Measurements from ENCODE around the gene PEX1. TPM values are rescaled to one million over a fixed set of nuclear protein-coding genes. Genes with fewer than 3 reads are reported as not detected.
"Not testable (repeated sequence)": the region's sequence is repeated elsewhere in the genome, so short reads cannot be mapped to it uniquely, and the experiment has no call there.

PEX1 gene
- 9.8 and 10.8 TPM in 2 replicates for total RNA-seq (2014; rRNA removed; shearing (Covaris generic))

DNA sequence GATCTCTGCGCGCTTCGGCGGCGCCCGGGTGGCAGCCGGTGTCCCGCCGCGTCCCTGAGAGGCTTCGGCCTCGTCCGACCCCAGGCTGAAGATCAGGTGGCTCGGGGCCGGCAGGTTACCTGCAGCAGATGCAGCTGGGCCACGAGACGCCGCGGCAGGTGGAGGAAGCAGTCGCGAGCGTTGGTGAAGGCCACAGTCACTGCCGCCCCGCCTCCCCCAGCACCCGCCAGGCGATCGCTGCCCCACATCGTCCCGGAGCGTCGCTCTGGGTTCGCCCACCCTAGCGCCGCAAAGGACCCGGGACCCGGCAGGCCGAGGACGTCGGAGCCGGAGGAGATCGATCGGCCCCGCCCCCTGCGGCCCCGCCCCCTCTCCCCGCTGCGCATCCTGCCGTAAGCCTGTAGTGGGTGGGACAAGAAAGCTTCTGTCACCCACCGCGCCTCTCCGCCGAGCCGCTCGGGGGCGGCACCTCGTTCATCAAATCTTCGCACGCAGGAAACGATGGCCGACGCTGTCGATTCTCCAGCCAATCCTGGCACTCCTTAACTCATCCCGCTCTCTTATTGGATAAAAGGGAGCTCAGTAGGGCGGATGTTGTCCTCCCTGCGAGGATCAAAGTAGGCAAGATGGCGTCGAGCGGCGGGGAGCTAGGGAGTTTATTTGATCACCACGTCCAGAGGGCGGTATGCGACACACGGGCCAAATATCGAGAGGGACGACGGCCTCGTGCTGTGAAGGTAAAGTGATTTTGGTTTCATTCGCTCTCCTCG, at the start of gene PEX1, which contains the start of gene RBM48:
TSS of gene PEX1 (minus strand) at position 333 of the 770 bp plus-strand sequence. CDS start at position 248, 85 bp downstream.
TSS of gene RBM48 (plus strand) at position 608 of the 770 bp plus-strand sequence. CDS start at position 627, 19 bp downstream.
- Histone ChIP-seq H3K4me1 (replicated peaks) (peaks cover 13% of the 10 kb centered on the region), H3K36me3 (peaks cover 37% of the 10 kb centered on the region), H3K27ac (peak within 1 kb of the TSS; percentile 87), H3K9me3 (replicated peaks) (no peaks in the 10 kb centered on the region), H3K27me3 (replicated peaks) (no peaks in the 10 kb centered on the region), H3K4me3 (peak within 1 kb of the TSS; percentile 76)
- DNase-seq (ENCODE audit: low read depth in 1 of 2, low spot score in 2 of 2): peak; percentile 95 to 97

DNA sequence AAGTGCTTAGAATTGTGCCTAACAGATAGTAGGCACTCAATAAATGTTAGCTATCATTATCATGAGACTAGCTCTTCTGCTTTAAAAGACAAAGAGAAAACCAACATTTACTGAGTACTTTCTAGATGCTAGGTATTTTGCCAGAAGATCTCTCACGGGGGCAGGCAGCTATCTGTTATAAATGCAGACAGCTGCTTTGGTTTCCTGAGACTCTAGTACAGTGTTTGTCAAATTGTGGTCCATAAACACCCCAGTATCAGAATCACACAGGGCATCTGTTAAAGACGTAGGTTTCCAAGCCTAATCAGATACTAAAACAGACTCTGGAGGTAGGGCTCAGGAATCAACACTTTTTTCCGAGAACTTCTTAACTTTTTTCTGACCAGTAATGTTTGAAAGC, 48.0 kb upstream of the PEX1 start:
- H3K27ac ChIP-seq: no peak overlapping the region
- H3K9me3 ChIP-seq (replicated peaks): no peaks in the 10 kb centered on the region
- no peak overlapping the region for H3K4me3 ChIP-seq
- no peaks in the 10 kb centered on the region for H3K4me1 ChIP-seq (replicated peaks)
- no peaks in the 10 kb centered on the region for H3K27me3 ChIP-seq (replicated peaks)
- H3K36me3 ChIP-seq: peaks cover 79% of the 10 kb centered on the region
- DNase-seq (ENCODE audit: low read depth in 1 of 2, low spot score in 2 of 2): no peak

DNA sequence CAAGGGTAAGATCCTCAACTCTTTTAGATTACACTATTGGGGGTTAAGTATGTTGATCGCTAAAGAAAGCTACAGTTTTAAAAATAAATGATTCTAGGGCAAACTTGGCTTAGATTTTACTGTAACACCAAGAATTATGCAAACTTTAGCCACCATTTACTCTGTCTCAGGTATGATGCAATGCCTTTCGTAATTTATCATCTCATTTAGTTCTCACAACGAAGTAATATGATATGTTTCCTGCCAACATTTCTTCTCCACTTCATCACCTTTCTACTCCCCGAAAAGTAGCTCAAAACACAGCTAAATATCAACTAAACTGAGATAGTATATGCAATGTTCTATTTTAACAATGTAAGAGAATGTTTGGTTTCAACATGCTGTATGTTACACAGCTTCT, 40.8 kb upstream of the PEX1 start:
- Histone ChIP-seq H3K36me3 (peaks cover 64% of the 10 kb centered on the region), H3K27ac (no peak overlapping the region), H3K4me3 (no peak overlapping the region), H3K9me3 (replicated peaks) (no peaks in the 10 kb centered on the region), H3K27me3 (replicated peaks) (no peaks in the 10 kb centered on the region), H3K4me1 (replicated peaks) (0 out of 2 replicates have a peak, but pooled peaks cover 8% of the 10 kb centered on the region)
- DNase-seq (ENCODE audit: low read depth in 1 of 2, low spot score in 2 of 2): no peak

DNA sequence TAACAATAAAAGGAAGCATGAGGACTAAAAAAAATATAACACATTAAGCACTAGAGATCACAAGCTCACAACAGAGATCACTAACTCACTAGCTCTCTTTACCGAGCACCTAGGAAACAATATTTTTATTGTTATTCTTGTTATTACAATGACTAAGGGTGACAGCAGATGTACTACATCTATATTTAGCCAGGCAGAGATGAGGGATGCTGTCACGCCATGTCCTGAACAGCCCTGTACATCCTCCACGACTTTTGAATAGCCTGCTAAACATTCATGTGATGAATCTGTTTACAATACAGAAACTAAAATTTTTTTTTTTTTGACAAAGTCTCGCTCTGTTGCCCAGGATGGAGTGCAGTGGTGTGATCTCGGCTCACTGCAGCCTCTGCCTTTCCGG, 39.1 kb upstream of the PEX1 start:
- peak overlapping the region; percentile 51; the same call in 1 of the 2 replicates for H3K27ac ChIP-seq
- H3K4me1 ChIP-seq (replicated peaks): peaks cover 19% of the 10 kb centered on the region
- H3K9me3 ChIP-seq (replicated peaks): no peaks in the 10 kb centered on the region
- H3K27me3 ChIP-seq (replicated peaks): no peaks in the 10 kb centered on the region
- no peak for DNase-seq (ENCODE audit: low read depth in 1 of 2, low spot score in 2 of 2)
- H3K36me3 ChIP-seq: peaks cover 76% of the 10 kb centered on the region
- H3K4me3 ChIP-seq: no peak overlapping the region

DNA sequence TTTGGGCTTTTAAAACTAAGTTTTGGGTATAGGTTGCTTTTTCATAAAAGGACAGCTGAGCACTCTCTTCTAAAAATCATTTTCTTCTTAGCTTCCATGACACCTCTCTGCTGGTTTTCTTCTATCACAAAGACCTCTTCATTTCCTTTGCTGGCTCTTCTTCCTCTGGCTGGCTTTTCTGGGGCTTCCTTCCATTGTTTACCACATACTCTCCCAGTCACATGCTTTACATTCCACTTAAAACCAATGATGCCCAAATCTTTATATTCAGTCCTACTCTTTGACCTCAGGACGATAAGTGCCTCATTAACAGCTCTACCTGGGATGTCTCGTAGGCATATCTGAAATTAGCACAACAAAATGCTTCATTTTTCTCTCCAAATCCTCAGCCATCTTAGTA, 35.0 kb upstream of the PEX1 start:
- no peaks in the 10 kb centered on the region for H3K27me3 ChIP-seq (replicated peaks)
- peaks cover 67% of the 10 kb centered on the region for H3K36me3 ChIP-seq
- H3K27ac ChIP-seq: no peak overlapping the region
- H3K4me1 ChIP-seq (replicated peaks): peaks cover 19% of the 10 kb centered on the region
- no peak overlapping the region for H3K4me3 ChIP-seq
- no peaks in the 10 kb centered on the region for H3K9me3 ChIP-seq (replicated peaks)
- no peak for DNase-seq (ENCODE audit: low read depth in 1 of 2, low spot score in 2 of 2)

DNA sequence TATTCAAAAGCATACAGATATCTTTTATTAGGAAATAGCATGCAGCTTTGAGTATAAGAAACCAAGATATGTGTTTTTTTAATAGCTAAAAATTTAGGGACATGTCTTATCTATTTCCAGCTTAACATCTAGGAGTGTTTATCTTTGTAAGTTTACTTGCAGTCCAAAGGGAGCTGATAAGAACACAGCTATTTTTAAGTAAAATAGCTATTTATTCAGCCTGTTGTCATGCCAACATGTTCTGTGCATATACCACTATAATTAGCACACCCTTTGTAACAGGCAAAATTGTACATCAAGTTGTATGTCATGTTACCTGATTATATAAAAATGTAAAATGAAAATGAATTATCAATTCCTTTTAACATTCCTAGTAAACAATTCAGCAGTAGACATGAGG, 32.3 kb upstream of the PEX1 start:
- H3K9me3 ChIP-seq (replicated peaks): no peaks in the 10 kb centered on the region
- peaks cover 12% of the 10 kb centered on the region for H3K4me1 ChIP-seq (replicated peaks)
- DNase-seq (ENCODE audit: low read depth in 1 of 2, low spot score in 2 of 2): no peak
- peaks cover 46% of the 10 kb centered on the region for H3K36me3 ChIP-seq
- no peak overlapping the region for H3K4me3 ChIP-seq
- no peak overlapping the region for H3K27ac ChIP-seq
- no peaks in the 10 kb centered on the region for H3K27me3 ChIP-seq (replicated peaks)

DNA sequence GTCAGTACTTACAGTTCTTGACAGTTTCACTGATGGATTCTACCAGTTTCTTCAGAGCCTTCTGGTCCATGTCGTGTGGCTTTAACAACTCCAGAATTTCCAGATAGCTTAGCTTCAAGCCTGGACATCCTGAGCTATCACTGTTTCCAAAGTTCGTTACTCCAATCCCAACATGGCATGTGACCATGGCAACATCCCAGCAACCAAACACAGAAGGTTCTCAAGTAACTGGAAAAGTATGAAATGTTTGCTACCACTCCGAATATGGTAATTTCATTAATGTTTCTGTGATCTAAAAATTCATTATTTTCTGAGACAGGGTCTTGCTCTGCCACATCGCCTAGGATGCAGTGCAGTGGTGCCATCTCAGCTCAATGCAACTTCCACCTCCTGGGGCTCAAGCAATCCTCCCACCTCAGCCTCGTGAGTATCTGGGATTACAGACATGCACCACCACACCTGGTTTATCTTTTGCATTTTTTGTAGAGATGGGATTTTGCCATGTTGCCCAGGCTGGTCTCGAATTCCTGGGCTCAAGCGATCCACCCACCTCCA, 29.6 kb upstream of the PEX1 start:
- Histone ChIP-seq H3K27ac (no peak overlapping the region), H3K36me3 (peaks cover 25% of the 10 kb centered on the region), H3K4me1 (replicated peaks) (no peaks in the 10 kb centered on the region), H3K27me3 (replicated peaks) (no peaks in the 10 kb centered on the region), H3K4me3 (no peak overlapping the region), H3K9me3 (replicated peaks) (no peaks in the 10 kb centered on the region)
- no peak for DNase-seq (ENCODE audit: low read depth in 1 of 2, low spot score in 2 of 2)

DNA sequence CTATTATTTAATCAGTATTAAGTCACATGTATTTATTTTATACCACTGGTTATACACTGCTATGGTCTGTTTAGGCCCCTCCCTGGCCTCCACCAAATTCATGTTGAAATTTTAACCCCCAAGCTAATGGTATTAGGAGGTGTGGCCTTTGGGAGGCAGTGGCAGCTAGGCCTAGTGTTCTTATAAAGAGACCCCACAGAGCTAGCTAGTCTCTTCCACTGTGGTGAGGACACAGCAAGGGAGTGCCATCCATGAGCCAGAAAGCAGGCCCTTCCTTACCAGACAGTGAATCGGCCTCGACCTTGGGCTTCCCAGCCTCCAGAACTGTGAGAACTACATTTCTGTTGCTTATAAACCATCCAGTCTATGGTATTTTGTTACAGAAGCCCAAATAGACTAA, 28.9 kb upstream of the PEX1 start:
- Histone ChIP-seq H3K4me3 (no peak overlapping the region), H3K4me1 (replicated peaks) (no peaks in the 10 kb centered on the region), H3K36me3 (peaks cover 18% of the 10 kb centered on the region), H3K27ac (no peak overlapping the region), H3K9me3 (replicated peaks) (no peaks in the 10 kb centered on the region), H3K27me3 (replicated peaks) (no peaks in the 10 kb centered on the region)
- no peak for DNase-seq (ENCODE audit: low read depth in 1 of 2, low spot score in 2 of 2)

DNA sequence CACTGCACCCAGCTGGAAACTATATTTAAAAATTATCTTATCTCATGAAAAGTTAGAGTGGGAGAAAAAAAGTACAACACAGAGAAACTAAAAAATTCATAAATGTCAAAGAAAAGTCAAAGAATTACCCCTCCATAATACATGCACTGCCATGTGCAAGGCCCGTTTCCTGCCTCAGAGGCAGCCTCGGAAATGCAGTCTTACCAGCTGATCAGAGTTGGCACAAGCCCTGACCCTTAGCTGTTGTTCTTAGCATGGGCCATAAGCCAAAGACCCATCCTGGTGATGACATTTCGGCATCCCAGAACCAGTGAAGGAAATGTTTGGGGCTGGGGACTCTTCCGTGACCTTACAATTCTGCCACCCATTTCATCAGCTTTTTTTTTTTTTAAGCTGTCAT, 21.9 kb upstream of the PEX1 start:
- Histone ChIP-seq H3K27me3 (replicated peaks) (no peaks in the 10 kb centered on the region), H3K36me3 (no peaks in the 10 kb centered on the region), H3K27ac (no peak overlapping the region), H3K4me1 (replicated peaks) (no peaks in the 10 kb centered on the region), H3K4me3 (no peak overlapping the region), H3K9me3 (replicated peaks) (no peaks in the 10 kb centered on the region)
- DNase-seq (ENCODE audit: low read depth in 1 of 2, low spot score in 2 of 2): no peak

DNA sequence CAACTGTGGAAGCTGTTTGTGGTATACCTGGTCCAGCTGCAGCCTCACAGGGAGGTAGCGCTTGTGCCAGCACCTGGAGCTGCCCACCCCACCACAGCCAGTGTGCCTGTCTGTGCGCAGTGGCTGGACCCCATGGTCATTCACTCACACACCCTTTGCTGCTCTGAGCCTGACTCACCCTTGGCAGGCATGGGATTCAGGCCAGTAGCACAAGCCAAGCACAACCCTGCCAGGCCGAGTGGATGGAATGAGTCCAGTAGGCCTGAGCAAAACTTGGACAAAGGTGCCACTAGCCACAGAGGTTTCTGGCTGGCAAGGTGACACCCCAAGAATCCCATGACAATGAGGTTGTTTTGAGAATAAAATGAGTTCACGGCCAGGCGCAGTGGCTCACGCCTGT, 19.3 kb upstream of the PEX1 start:
- Histone ChIP-seq H3K4me1 (replicated peaks) (no peaks in the 10 kb centered on the region), H3K4me3 (no peak overlapping the region)
- DNase-seq (ENCODE audit: low read depth in 1 of 2, low spot score in 2 of 2): no peak

DNA sequence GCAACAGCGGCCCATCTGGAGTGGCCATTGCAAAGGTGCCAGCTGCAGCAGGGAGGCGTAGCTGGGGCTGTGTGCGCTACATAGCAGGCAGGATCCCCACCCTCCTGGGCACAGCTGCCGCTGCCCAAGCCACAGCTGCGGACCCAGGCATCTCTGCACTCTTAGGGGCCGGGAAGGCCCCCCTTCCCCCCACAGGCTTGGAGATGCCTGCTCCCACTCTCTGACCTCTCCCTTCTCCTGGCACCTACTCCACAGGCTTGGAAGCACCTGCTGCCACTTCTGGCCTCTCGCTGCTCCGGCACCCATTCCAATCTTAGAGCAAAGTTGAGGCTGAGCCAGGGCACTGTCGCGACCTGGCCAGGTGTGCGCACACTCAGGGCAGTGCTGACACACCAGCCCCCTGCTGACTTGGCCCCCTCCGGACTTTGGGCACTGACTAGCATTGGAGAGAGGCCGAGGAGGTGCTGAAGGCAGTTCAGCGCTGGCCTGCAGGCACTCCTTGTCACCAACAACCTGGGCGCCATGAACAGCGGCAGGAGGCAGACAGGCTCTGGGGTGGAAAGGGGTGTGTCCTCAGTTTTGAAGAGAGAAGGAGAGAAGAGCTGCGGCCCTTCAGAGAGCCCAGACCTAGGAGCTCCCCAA, 18.7 kb upstream of the PEX1 start:
- Histone ChIP-seq H3K4me1 (replicated peaks) (no peaks in the 10 kb centered on the region), H3K36me3 (no peaks in the 10 kb centered on the region)

More for the DNA sequence above, 19.3 kb upstream of the PEX1 start:
- H3K27me3 ChIP-seq (replicated peaks): no peaks in the 10 kb centered on the region
- H3K9me3 ChIP-seq (replicated peaks): no peaks in the 10 kb centered on the region
- H3K27ac ChIP-seq: no peak overlapping the region
- H3K36me3 ChIP-seq: no peaks in the 10 kb centered on the region

DNA sequence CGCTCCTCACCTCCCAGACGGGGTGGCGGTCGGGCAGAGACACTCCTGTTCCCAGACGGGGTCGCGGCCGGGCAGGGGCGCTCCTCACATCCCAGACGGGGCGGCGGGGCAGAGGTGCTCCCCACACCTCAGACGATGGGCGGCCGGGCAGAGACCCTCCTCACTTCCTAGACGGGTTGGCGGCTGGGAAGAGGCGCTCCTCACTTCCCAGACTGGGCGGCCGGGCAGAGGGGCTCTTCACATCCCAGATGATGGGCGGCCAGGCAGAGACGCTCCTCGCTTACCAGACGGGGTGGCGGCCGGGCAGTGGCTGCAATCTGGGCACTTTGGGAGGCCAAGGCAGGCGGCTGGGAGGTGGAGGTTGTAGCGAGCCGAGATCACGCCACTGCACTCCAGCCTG, 16.8 kb upstream of the PEX1 start:
- not testable (repeated sequence) for DNase-seq (ENCODE audit: low read depth in 1 of 2, low spot score in 2 of 2); H3K36me3 ChIP-seq; H3K4me3 ChIP-seq; H3K27me3 ChIP-seq (replicated peaks); H3K27ac ChIP-seq; H3K4me1 ChIP-seq (replicated peaks); H3K9me3 ChIP-seq (replicated peaks)

More for the DNA sequence above, 18.7 kb upstream of the PEX1 start:
- DNase-seq (ENCODE audit: low read depth in 1 of 2, low spot score in 2 of 2): no peak
- Histone ChIP-seq H3K27me3 (replicated peaks) (no peaks in the 10 kb centered on the region), H3K27ac (no peak overlapping the region), H3K9me3 (replicated peaks) (no peaks in the 10 kb centered on the region), H3K4me3 (no peak overlapping the region)

DNA sequence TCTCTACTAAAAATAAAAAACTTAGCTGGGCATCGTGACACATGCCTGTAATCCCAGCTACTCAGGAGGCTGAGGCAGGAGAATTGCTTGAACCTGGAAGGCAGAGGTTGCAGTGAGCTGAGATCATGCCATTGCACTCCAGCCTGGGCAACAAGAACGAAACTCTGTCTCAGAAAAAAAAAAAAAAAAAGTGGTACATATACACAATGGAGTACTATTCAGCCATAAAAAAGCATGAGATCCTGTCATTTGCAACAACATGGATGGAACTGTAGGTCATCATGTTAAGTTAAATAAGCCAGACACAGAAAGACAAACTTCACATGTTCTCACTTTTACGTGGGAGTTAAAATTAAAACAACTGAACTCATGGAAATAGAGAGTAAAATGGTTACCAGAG, 15.2 kb upstream of the PEX1 start:
- H3K27ac ChIP-seq; DNase-seq (ENCODE audit: low read depth in 1 of 2, low spot score in 2 of 2); H3K4me3 ChIP-seq; H3K4me1 ChIP-seq (replicated peaks); H3K36me3 ChIP-seq; H3K27me3 ChIP-seq (replicated peaks); H3K9me3 ChIP-seq (replicated peaks): not testable (repeated sequence)

DNA sequence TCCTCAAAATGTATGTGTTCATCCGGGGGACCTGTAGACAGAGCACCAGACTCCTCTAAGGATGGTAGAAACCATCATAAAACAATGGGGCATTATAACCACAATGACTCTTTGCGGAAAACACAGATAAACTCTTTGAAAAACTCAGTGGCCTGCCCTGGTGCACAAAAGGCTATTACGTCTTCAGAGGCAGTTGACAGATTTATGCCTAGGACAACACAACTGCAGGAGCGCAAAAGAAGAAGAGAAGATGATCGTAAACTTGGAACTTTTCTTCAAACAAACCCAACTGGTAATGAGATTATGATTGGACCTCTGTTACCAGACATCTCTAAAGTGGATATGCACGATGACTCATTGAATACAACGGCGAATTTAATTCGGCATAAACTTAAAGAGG, 6.3 kb upstream of the PEX1 start:
- peaks cover 75% of the 10 kb centered on the region for H3K36me3 ChIP-seq
- no peaks in the 10 kb centered on the region for H3K9me3 ChIP-seq (replicated peaks)
- H3K4me1 ChIP-seq (replicated peaks): peaks cover under 1% of the 10 kb centered on the region
- no peak overlapping the region for H3K27ac ChIP-seq
- no peak overlapping the region for H3K4me3 ChIP-seq
- no peaks in the 10 kb centered on the region for H3K27me3 ChIP-seq (replicated peaks)
- DNase-seq (ENCODE audit: low read depth in 1 of 2, low spot score in 2 of 2): no peak
